Smooth muscle cell of the brain vasculature (primary cell): ENCODE data around the gene ZNF175.
"Not testable (repeated sequence)": the region's sequence is repeated elsewhere in the genome, so short reads cannot be mapped to it uniquely, and the experiment has no call there.

Source experiments
- DNase-seq: peaks from one replicate; pipeline ENCODE4 v3.0.0-alpha.2; 2012; ENCODE audit warnings: low read depth, low spot score

ZNF175 gene

DNA sequence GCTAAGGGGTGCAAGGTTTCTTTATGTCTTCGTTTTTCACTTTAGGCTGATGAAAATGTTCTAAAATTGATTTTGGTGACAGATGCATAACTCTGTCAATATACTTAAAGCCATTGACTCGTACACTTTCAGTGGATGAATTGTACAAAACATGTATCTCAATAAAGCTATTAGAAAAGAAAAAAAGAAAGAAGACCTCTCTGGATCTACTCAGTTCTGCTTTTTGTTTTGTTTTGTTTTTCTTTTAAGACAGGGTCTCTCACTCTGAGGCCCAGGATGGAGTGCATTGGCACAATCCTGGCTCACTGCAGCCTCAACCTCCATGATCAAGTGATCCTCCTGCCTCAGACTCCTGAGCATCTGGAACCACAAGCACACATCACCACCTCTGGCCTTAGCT, 55.6 kb downstream of the ZNF175 start:
- DNase-seq = no peak

- no peak for DNase-seq
These were observed 56.5 kb downstream of the ZNF175 start for GRCh38 chr19:51627491-51628138.

DNA sequence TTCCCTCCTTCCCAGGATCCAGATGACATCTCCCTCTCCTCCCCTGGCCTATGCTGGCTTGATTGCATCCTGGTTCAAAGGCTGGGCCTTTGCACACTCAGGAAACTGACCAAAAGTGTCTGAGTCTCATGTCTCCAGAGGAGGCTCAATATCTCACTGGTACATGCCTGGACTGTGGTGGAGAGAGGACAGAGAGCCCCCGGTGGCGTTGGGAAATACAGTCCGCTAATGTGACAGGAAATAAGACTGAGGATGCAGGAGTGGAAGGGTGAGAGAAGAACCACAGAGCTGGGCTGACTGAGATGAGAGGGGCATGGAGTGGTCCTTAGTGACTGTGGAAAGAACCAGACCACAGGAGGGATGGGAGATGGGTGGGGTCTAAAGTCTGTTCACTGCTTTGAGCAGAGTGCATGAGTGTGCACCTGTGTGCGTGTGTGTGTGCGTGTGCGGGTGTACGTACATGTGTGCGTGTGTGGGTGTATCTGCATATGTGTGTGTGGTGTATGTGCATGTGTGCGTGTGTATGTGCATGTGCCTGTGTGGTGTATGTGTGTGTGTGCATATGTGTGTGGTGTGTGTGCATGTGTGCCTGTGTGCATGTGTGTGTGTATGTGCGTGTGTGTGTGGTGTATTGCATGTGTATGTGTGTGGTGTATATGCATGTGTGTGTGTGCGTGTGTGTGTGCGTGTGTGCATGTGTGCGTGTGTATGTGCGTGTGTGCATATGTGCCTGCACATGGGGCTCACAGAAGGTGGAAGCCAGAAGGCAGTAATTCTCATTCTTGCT, 57.3 kb downstream of the ZNF175 start:
- no peak for DNase-seq

DNA sequence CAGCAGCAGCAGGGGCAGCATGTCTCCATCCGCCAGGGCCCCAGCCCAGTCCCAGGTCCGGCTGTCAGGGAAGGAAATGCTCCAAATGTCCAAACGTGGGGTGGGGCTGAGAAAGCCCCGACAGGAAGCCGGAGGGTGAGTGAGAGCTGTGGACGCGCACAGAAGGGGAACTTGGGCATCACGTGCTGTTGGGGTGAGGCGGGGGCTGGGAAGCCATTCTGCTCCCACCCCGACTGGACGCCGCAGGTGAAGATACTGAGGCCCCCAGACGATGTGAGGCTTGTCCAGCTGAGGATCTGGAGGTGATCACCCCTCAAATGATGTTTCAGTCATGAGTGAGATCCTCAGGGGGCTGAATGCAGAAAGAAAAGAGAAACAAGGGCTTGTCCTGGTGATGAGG, 59.2 kb downstream of the ZNF175 start, which contains the start of gene SIGLEC5:
Gene SIGLEC5 (minus strand): TSS at position 87 of the 400 bp plus-strand sequence. CDS start 66 bp downstream, at position 21.
- not testable (repeated sequence) for DNase-seq

DNA sequence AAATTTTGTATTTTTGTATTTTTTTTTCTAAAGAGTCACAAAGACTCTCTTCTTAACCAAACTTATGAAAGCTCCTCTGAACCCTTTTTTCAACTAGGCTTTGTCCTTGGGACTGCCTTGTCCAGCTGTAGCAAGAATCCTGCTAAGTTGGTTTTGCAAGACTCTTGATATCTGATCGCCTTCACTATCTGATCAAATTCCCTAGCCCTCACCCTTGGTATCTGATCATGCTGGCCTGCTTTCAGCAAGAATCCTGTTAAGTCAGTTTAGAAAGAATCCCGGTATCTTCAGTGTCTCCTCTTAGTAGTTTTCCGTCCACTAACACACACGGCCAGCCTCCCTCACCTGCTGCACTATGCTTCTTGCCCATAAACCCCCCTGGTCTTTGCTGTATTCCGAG, 61.0 kb downstream of the ZNF175 start:
- no peak for DNase-seq

- no peak for DNase-seq
These were observed 66.4 kb downstream of the ZNF175 start for GRCh38 chr19:51637362-51637978.

DNA sequence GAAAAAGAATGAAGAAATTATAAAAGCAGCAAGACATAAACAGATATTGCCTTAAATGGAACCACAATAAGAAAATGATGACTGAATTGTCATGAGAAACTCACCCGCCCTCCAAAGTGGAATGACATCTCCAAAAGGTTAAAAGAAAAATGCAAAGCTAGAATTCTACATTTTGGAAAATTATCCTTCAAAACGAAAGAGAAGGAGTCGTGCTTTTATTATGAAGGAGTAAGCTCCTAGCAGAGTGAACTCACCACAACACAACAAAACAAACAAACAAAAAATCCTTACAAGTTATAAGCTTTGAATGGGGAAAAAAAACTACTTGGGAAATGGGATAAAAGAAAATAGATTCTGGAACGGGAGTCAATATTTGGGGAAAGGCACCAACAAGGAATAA, 68.8 kb downstream of the ZNF175 start:
- DNase-seq = no peak

GRCh38 chr19:51640386-51640785, 69.3 kb downstream of the ZNF175 start:
- DNase-seq = no peak

DNA sequence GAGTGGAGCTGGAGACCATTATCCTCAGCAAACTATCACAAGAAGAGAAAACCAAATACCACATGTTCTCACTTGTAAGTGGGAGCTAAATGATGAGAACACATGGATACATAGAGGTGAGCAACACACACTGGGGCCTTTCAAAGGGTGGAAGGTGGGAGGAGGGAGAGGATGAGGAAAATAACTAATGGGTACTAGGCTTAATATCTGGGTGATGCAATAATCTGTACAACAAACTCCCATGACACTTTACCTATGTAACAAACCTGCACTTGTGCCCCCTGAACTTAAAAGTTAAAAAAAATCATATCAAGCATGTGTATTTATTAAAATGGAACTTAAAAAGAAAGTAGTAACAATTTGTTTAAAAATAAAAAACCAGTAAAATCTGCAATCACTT, 70.6 kb downstream of the ZNF175 start:
- no peak for DNase-seq
